ENCODE measurements around the gene NBEAL2.

DNA sequence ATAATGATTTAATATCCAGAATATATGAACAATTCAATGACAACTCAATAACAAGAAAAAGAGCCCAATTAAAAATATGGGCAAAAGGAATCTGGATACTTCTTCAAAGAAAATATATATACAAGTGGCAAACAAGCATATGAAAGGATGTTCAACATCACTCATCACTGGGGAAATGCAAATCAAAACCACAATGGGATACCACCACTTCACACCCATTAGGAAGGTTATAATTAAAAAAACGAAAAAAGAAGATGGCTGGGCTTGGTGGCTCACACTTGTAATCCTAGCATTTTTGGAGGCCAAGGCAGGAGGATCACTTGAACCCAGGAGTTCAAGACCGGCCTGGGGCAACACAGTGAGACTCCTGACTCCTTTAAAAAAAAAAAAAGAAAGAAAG lies 7.1 kb upstream of the NBEAL2 start:
- no peak for TF ChIP-seq DPF2 (IDR thresholded peaks at IDR 0.05)
- no peak for TF ChIP-seq BHLHE40 (IDR thresholded peaks at IDR 0.05; ENCODE audit: borderline replicate concordance in 1 of 2, low read depth in 2 of 2, low read length in 1 of 2)
- TF ChIP-seq EZH2 (IDR thresholded peaks at IDR 0.05; ENCODE audit: borderline replicate concordance, control insufficient read depth, low read depth, low read length) = no peak
- TF ChIP-seq, protein P1, sequence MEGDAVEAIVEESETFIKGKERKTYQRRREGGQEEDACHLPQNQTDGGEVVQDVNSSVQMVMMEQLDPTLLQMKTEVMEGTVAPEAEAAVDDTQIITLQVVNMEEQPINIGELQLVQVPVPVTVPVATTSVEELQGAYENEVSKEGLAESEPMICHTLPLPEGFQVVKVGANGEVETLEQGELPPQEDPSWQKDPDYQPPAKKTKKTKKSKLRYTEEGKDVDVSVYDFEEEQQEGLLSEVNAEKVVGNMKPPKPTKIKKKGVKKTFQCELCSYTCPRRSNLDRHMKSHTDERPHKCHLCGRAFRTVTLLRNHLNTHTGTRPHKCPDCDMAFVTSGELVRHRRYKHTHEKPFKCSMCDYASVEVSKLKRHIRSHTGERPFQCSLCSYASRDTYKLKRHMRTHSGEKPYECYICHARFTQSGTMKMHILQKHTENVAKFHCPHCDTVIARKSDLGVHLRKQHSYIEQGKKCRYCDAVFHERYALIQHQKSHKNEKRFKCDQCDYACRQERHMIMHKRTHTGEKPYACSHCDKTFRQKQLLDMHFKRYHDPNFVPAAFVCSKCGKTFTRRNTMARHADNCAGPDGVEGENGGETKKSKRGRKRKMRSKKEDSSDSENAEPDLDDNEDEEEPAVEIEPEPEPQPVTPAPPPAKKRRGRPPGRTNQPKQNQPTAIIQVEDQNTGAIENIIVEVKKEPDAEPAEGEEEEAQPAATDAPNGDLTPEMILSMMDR (IDR thresholded peaks at IDR 0.05 in 2 of 3, conservative IDR thresholded peaks at IDR 0.05 in 1 of 3; ENCODE audit: control insufficient read depth in 2 of 3, extremely low read depth in 1 of 3, insufficient read depth in 1 of 3, low read depth in 3 of 3, low read length in 3 of 3) = no peak
- TF ChIP-seq, protein P2, sequence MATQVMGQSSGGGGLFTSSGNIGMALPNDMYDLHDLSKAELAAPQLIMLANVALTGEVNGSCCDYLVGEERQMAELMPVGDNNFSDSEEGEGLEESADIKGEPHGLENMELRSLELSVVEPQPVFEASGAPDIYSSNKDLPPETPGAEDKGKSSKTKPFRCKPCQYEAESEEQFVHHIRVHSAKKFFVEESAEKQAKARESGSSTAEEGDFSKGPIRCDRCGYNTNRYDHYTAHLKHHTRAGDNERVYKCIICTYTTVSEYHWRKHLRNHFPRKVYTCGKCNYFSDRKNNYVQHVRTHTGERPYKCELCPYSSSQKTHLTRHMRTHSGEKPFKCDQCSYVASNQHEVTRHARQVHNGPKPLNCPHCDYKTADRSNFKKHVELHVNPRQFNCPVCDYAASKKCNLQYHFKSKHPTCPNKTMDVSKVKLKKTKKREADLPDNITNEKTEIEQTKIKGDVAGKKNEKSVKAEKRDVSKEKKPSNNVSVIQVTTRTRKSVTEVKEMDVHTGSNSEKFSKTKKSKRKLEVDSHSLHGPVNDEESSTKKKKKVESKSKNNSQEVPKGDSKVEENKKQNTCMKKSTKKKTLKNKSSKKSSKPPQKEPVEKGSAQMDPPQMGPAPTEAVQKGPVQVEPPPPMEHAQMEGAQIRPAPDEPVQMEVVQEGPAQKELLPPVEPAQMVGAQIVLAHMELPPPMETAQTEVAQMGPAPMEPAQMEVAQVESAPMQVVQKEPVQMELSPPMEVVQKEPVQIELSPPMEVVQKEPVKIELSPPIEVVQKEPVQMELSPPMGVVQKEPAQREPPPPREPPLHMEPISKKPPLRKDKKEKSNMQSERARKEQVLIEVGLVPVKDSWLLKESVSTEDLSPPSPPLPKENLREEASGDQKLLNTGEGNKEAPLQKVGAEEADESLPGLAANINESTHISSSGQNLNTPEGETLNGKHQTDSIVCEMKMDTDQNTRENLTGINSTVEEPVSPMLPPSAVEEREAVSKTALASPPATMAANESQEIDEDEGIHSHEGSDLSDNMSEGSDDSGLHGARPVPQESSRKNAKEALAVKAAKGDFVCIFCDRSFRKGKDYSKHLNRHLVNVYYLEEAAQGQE (IDR thresholded peaks at IDR 0.05; ENCODE audit: low read depth, low read length) = no peak
- no peak for TF ChIP-seq ZNF24 (IDR thresholded peaks at IDR 0.05)
- TF ChIP-seq NRF1 (conservative IDR thresholded peaks at IDR 0.05; ENCODE audit: low read depth, low read length) = no peak
- TF ChIP-seq, protein P3, sequence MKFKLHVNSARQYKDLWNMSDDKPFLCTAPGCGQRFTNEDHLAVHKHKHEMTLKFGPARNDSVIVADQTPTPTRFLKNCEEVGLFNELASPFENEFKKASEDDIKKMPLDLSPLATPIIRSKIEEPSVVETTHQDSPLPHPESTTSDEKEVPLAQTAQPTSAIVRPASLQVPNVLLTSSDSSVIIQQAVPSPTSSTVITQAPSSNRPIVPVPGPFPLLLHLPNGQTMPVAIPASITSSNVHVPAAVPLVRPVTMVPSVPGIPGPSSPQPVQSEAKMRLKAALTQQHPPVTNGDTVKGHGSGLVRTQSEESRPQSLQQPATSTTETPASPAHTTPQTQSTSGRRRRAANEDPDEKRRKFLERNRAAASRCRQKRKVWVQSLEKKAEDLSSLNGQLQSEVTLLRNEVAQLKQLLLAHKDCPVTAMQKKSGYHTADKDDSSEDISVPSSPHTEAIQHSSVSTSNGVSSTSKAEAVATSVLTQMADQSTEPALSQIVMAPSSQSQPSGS (IDR thresholded peaks at IDR 0.05; ENCODE audit: low read length) = no peak
- TF ChIP-seq MYC (IDR thresholded peaks at IDR 0.05; ENCODE audit: insufficient read depth, insufficient read length, insufficient replicate concordance, low read length, severe bottlenecking) = no peak
- TF ChIP-seq CREM (IDR thresholded peaks at IDR 0.05; ENCODE audit: low read depth) = no peak
- TF ChIP-seq JUNB (IDR thresholded peaks at IDR 0.05) = no peak
- no peak for TF ChIP-seq HCFC1 (IDR thresholded peaks at IDR 0.05; ENCODE audit: low read length)
- TF ChIP-seq POLR2AphosphoS2 (IDR thresholded peaks at IDR 0.05; ENCODE audit: low read depth, low read length) = no peak

Measured in GM12878 (cell line).